ENCODE measurements around the gene PRKAR2A. TPM values are rescaled to one million over a fixed set of nuclear protein-coding genes. Genes with fewer than 3 reads are reported as not detected.
"Not testable (repeated sequence)": the region's sequence is repeated elsewhere in the genome, so short reads cannot be mapped to it uniquely, and the experiment has no call there.

Gene PRKAR2A
- total and polyA plus RNA-seq, 2 donors (not counting 1 experiment from before 2014, with no cell fraction given): 17.8 to 19.1 TPM

GRCh38 chr3:48804930-48805329 is 42.7 kb downstream of the PRKAR2A start:
- no peaks in the 10 kb centered on the region for H3K79me2 ChIP-seq (ENCODE audit: control insufficient read depth, insufficient read depth, low read length)
- no peak overlapping the region for H3K27ac ChIP-seq (ENCODE audit: insufficient read depth, low read length)
- DNase-seq (ENCODE audit: low read depth in 2 of 2): no peak
- H4K20me1 ChIP-seq (ENCODE audit: control insufficient read depth, extremely low read depth, insufficient read depth, low read length): no peaks in the 10 kb centered on the region
- H3K9ac ChIP-seq (ENCODE audit: insufficient read depth, low read length): no peak overlapping the region
- no peak overlapping the region for H2AFZ ChIP-seq (ENCODE audit: low read length)
- no peaks in the 10 kb centered on the region for H3K4me1 ChIP-seq (ENCODE audit: control insufficient read depth, extremely low read depth, insufficient read depth, low read length)
- H3K4me2 ChIP-seq (ENCODE audit: extremely low read depth, insufficient read depth, low read length): no peak overlapping the region
- no peak overlapping the region for H3K4me3 ChIP-seq (replicated peaks in 1 of 4; ENCODE audit: control extremely low read depth in 1 of 4, insufficient read depth in 1 of 4, low read depth in 3 of 4, low read length in 4 of 4)
- H3K27me3 ChIP-seq (ENCODE audit: control insufficient read depth, insufficient read depth, low read length): no peaks in the 10 kb centered on the region
- TF ChIP-seq EZH2 (IDR thresholded peaks at IDR 0.05; ENCODE audit: low read length, missing control alignments): no peak
- TF ChIP-seq CTCF (conservative IDR thresholded peaks at IDR 0.05 in 1 of 2, IDR thresholded peaks at IDR 0.05 in 1 of 2; ENCODE audit: low read depth in 1 of 2, low read length in 2 of 2): no peak
- peaks cover 2% of the 10 kb centered on the region for H3K36me3 ChIP-seq (ENCODE audit: control insufficient read depth, insufficient read depth, low read length)
- no peaks in the 10 kb centered on the region for H3K9me3 ChIP-seq (ENCODE audit: control insufficient read depth, insufficient read depth, low read depth, low read length)

GRCh38 chr3:48800831-48801230 is 46.8 kb downstream of the PRKAR2A start:
- not testable (repeated sequence) for DNase-seq (ENCODE audit: low read depth in 2 of 2); H3K27me3 ChIP-seq (ENCODE audit: control insufficient read depth, insufficient read depth, low read length); H3K9me3 ChIP-seq (ENCODE audit: control insufficient read depth, insufficient read depth, low read depth, low read length); H3K27ac ChIP-seq (ENCODE audit: insufficient read depth, low read length); H3K9ac ChIP-seq (ENCODE audit: insufficient read depth, low read length); H4K20me1 ChIP-seq (ENCODE audit: control insufficient read depth, extremely low read depth, insufficient read depth, low read length); H3K79me2 ChIP-seq (ENCODE audit: control insufficient read depth, insufficient read depth, low read length); H3K4me1 ChIP-seq (ENCODE audit: control insufficient read depth, extremely low read depth, insufficient read depth, low read length); H3K4me3 ChIP-seq (replicated peaks in 1 of 4; ENCODE audit: control extremely low read depth in 1 of 4, insufficient read depth in 1 of 4, low read depth in 3 of 4, low read length in 4 of 4); H2AFZ ChIP-seq (ENCODE audit: low read length); H3K36me3 ChIP-seq (ENCODE audit: control insufficient read depth, insufficient read depth, low read length); H3K4me2 ChIP-seq (ENCODE audit: extremely low read depth, insufficient read depth, low read length)

- Histone ChIP-seq H3K9ac (ENCODE audit: insufficient read depth, low read length) (no peak overlapping the region), H3K4me2 (ENCODE audit: extremely low read depth, insufficient read depth, low read length) (no peak overlapping the region), H3K4me3 (replicated peaks in 1 of 4; ENCODE audit: control extremely low read depth in 1 of 4, insufficient read depth in 1 of 4, low read depth in 3 of 4, low read length in 4 of 4) (no peak overlapping the region), H3K36me3 (ENCODE audit: control insufficient read depth, insufficient read depth, low read length) (no peaks in the 10 kb centered on the region), H3K9me3 (ENCODE audit: control insufficient read depth, insufficient read depth, low read depth, low read length) (no peaks in the 10 kb centered on the region), H3K79me2 (ENCODE audit: control insufficient read depth, insufficient read depth, low read length) (no peaks in the 10 kb centered on the region), H3K27ac (ENCODE audit: insufficient read depth, low read length) (no peak overlapping the region), H4K20me1 (ENCODE audit: control insufficient read depth, extremely low read depth, insufficient read depth, low read length) (no peaks in the 10 kb centered on the region), H3K4me1 (ENCODE audit: control insufficient read depth, extremely low read depth, insufficient read depth, low read length) (no peaks in the 10 kb centered on the region), H2AFZ (ENCODE audit: low read length) (no peak overlapping the region), H3K27me3 (ENCODE audit: control insufficient read depth, insufficient read depth, low read length) (no peaks in the 10 kb centered on the region)
- TF ChIP-seq CTCF (conservative IDR thresholded peaks at IDR 0.05 in 1 of 2, IDR thresholded peaks at IDR 0.05 in 1 of 2; ENCODE audit: low read depth in 1 of 2, low read length in 2 of 2) (no peak), EZH2 (IDR thresholded peaks at IDR 0.05; ENCODE audit: low read length, missing control alignments) (no peak)
- DNase-seq (ENCODE audit: low read depth in 2 of 2): peak in 1 of 2 donors; percentile 8
These were observed 48.7 kb downstream of the PRKAR2A start for GRCh38 chr3:48798998-48799397.
